NCI-H2029 treated with DMSO at 0.1 percent for 48 hours (cell line): ENCODE measurements around the gene ATG7.

Experiments
- DNase-seq: peaks from one replicate; lab custom pipeline; 2025; lab: John Stamatoyannopoulos, UW

The ATG7 gene

GRCh38 chr3:11362600-11362999 is 90.4 kb downstream of the ATG7 start:
- DNase-seq, result no peak

GRCh38 chr3:11363715-11364114 is 91.5 kb downstream of the ATG7 start:
- DNase-seq, result no peak

GRCh38 chr3:11364181-11364580 is 92.0 kb downstream of the ATG7 start:
- no peak for DNase-seq

- no peak for DNase-seq
Measured at GRCh38 chr3:11367143-11367693, 95.0 kb downstream of the ATG7 start.

GRCh38 chr3:11370191-11370590 is 98.0 kb downstream of the ATG7 start:
- no peak for DNase-seq

- no peak for DNase-seq
Measured at GRCh38 chr3:11370966-11371365, 98.8 kb downstream of the ATG7 start.

- no peak for DNase-seq
Measured at GRCh38 chr3:11371747-11372146, 99.5 kb downstream of the ATG7 start.

- DNase-seq, result no peak
Measured at GRCh38 chr3:11373235-11373634, 101.0 kb downstream of the ATG7 start.

GRCh38 chr3:11373654-11374053 is 101.5 kb downstream of the ATG7 start:
- no peak for DNase-seq

GRCh38 chr3:11375333-11376088 is 103.3 kb downstream of the ATG7 start:
- DNase-seq, result no peak

- DNase-seq, result no peak
Measured at GRCh38 chr3:11377719-11378118, 105.5 kb downstream of the ATG7 start.

GRCh38 chr3:11379238-11379823 is 107.1 kb downstream of the ATG7 start:
- peak; percentile 82 for DNase-seq

- no peak for DNase-seq
Measured at GRCh38 chr3:11379824-11380701, 107.9 kb downstream of the ATG7 start.

GRCh38 chr3:11381141-11381540 is 108.9 kb downstream of the ATG7 start:
- DNase-seq, result peak; percentile 97

- DNase-seq, result peak; percentile 97
Measured at GRCh38 chr3:11381563-11381962, 109.4 kb downstream of the ATG7 start.

- DNase-seq, result no peak
Measured at GRCh38 chr3:11382146-11382745, 110.0 kb downstream of the ATG7 start.

GRCh38 chr3:11384074-11384473 is 111.9 kb downstream of the ATG7 start:
- DNase-seq, result no peak

- no peak for DNase-seq
Measured at GRCh38 chr3:11385326-11385725, 113.1 kb downstream of the ATG7 start.

- no peak for DNase-seq
Measured at GRCh38 chr3:11385891-11386290, 113.7 kb downstream of the ATG7 start.

GRCh38 chr3:11386465-11387113 is 114.4 kb downstream of the ATG7 start:
- DNase-seq, result no peak

- no peak for DNase-seq
Measured at GRCh38 chr3:11389386-11390268, 117.4 kb downstream of the ATG7 start.
